NT2/D1 (cell line): ENCODE results near the gene NLK.

Experiments used
- SUZ12 ChIP-seq: IDR thresholded peaks from 2 replicates; pipeline ENCODE4 v1.6.1; 2011; ENCODE audit not compliant: insufficient read length, insufficient read depth; ENCODE audit errors: extremely low read depth
- YY1 ChIP-seq: IDR thresholded peaks from 2 replicates; pipeline ENCODE4 v1.6.1; 2011; ENCODE audit not compliant: insufficient read length, insufficient read depth
- ZNF274 ChIP-seq: IDR thresholded peaks from 2 replicates; pipeline ENCODE4 v1.6.1; 2011; ENCODE audit warnings: mild to moderate bottlenecking, low read depth, low read length

DNA sequence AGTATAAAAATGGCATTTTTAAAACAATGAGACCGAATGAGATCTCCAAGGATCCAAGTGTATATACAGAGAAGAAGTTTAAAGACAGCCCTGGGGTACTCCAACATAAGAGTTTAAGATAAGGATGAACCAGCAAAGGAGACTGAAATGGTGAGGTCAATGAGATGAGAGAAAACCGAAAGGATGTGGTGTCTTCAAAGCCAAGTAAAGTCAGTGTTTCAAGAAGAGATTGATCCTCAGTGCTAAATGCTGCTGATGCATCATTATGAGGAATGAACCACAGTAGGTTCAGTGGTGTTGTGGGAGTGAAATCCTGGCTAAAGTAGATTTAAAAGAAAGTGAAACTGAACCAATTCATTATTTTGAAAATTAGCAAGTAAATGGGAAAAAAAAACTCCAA lies 38.1 kb upstream of the NLK start:
- TF ChIP-seq YY1 = no peak
- no peak for TF ChIP-seq ZNF274
- no peak for TF ChIP-seq SUZ12
